HL-60 (cell line): ENCODE data around the gene CAPG.

Experiments used
- GABPA ChIP-seq: IDR thresholded peaks from 2 replicates; pipeline ENCODE4 v1.6.1; 2012; ENCODE audit warnings: low read depth
- TF ChIP-seq, protein P1 (sequence below): IDR thresholded peaks from one replicate; pipeline ENCODE4 v1.5.1; 2011; ENCODE audit warnings: low read length, control low read depth, inconsistent platforms; ENCODE audit not compliant: insufficient read depth

DNA sequence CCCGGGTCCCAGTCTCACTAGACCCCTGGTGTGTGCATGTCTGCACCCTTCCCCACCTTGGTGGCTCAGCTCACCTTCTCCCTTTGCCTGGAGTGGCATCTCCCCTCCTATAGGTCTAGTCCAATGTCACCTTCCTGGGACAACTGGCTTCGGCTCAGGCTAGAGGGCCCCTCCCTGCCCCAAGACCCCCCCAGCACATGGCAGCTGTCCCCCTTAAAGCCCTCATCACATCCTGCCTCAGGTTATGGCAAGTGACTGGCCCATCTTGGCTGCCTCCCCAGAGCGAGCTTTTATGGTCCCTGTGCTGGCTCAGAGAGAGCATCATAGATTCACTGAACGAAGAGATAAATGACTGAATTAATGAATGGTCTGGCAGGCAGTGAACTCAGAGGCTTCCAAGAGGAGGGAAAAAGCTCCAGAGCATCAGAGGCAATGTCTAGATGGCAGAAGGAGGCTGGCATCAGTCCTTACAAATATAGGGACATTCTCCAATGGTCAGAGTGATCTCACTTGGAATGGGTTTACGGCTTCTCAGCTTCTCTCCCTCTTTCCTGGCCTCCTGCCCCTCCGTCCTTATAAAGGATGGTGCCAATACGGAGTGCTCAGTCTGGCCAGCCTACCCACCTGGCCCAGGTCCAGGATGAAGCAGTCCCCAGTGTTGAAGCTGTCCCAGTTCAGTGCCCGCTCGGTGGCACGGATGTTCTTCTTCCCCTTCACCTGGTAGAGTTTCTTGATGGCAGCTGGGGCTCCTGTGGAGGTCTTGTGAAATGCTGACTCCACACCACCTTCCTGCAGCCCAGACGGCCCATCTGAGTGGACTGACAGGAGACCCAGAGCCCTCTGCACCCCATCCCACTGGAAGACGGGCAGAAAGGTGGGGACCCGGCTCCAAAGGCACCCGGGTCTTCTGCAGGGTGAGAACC is 9.4 kb downstream of the CAPG start:
- no peak for TF ChIP-seq GABPA
- TF ChIP-seq, protein P1, sequence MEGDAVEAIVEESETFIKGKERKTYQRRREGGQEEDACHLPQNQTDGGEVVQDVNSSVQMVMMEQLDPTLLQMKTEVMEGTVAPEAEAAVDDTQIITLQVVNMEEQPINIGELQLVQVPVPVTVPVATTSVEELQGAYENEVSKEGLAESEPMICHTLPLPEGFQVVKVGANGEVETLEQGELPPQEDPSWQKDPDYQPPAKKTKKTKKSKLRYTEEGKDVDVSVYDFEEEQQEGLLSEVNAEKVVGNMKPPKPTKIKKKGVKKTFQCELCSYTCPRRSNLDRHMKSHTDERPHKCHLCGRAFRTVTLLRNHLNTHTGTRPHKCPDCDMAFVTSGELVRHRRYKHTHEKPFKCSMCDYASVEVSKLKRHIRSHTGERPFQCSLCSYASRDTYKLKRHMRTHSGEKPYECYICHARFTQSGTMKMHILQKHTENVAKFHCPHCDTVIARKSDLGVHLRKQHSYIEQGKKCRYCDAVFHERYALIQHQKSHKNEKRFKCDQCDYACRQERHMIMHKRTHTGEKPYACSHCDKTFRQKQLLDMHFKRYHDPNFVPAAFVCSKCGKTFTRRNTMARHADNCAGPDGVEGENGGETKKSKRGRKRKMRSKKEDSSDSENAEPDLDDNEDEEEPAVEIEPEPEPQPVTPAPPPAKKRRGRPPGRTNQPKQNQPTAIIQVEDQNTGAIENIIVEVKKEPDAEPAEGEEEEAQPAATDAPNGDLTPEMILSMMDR = no peak
